ENCODE results near the gene FEZF1. TPM values are rescaled to one million over a fixed set of nuclear protein-coding genes. Genes with fewer than 3 reads are reported as not detected.

The FEZF1 gene
- total and polyA plus RNA-seq, 10 of the 15 experiments (the other 5 are each of a cell fraction or from before 2014, with no cell fraction given), result not detected

DNA sequence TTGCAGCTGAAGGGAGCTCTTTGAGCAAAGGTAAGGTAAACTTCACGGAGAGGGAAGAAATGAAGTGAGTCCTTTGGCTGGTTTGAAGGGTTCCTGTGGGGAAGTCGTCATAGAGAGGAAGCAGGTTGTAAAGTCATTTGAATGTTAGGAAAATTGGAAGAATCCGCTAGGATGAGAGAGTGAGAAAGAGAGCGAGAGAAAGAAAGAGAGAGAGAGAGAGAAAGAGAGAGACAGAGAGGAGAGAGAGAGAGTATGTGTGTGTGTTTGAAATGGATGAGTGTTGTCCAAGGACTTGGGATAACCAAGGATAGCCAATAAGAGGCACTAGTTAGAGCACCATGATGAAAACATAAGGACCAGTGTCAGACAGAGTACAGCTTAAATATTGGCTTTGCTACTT lies 43.1 kb downstream of the FEZF1 start (continued):
- TF ChIP-seq, protein P1, sequence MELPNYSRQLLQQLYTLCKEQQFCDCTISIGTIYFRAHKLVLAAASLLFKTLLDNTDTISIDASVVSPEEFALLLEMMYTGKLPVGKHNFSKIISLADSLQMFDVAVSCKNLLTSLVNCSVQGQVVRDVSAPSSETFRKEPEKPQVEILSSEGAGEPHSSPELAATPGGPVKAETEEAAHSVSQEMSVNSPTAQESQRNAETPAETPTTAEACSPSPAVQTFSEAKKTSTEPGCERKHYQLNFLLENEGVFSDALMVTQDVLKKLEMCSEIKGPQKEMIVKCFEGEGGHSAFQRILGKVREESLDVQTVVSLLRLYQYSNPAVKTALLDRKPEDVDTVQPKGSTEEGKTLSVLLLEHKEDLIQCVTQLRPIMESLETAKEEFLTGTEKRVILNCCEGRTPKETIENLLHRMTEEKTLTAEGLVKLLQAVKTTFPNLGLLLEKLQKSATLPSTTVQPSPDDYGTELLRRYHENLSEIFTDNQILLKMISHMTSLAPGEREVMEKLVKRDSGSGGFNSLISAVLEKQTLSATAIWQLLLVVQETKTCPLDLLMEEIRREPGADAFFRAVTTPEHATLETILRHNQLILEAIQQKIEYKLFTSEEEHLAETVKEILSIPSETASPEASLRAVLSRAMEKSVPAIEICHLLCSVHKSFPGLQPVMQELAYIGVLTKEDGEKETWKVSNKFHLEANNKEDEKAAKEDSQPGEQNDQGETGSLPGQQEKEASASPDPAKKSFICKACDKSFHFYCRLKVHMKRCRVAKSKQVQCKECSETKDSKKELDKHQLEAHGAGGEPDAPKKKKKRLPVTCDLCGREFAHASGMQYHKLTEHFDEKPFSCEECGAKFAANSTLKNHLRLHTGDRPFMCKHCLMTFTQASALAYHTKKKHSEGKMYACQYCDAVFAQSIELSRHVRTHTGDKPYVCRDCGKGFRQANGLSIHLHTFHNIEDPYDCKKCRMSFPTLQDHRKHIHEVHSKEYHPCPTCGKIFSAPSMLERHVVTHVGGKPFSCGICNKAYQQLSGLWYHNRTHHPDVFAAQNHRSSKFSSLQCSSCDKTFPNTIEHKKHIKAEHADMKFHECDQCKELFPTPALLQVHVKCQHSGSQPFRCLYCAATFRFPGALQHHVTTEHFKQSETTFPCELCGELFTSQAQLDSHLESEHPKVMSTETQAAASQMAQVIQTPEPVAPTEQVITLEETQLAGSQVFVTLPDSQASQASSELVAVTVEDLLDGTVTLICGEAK (IDR thresholded peaks at IDR 0.05; ENCODE audit: borderline replicate concordance), result no peak
- TF ChIP-seq RFX5 (IDR thresholded peaks at IDR 0.05; ENCODE audit: low read depth, low read length), result no peak
- TF ChIP-seq TBL1XR1 (IDR thresholded peaks at IDR 0.05; ENCODE audit: low read depth, low read length), result no peak
- no peak for TF ChIP-seq ZNF207 (IDR thresholded peaks at IDR 0.05; ENCODE audit: borderline replicate concordance)
- TF ChIP-seq, protein P2, sequence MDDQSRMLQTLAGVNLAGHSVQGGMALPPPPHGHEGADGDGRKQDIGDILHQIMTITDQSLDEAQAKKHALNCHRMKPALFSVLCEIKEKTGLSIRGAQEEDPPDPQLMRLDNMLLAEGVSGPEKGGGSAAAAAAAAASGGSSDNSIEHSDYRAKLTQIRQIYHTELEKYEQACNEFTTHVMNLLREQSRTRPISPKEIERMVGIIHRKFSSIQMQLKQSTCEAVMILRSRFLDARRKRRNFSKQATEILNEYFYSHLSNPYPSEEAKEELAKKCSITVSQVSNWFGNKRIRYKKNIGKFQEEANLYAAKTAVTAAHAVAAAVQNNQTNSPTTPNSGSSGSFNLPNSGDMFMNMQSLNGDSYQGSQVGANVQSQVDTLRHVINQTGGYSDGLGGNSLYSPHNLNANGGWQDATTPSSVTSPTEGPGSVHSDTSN (IDR thresholded peaks at IDR 0.05; ENCODE audit: insufficient replicate concordance, low read depth, low read length), result no peak
- TF ChIP-seq NR2C2 (IDR thresholded peaks at IDR 0.05; ENCODE audit: borderline replicate concordance, control insufficient read depth, insufficient read length, low read depth), result no peak
- no peak for TF ChIP-seq KAT2A (conservative IDR thresholded peaks at IDR 0.05; ENCODE audit: control insufficient read depth, low read depth, low read length)
- no peak for TF ChIP-seq HDAC6 (IDR thresholded peaks at IDR 0.05; ENCODE audit: unreplicated experiment)
- no peak for TF ChIP-seq SMAD1 (IDR thresholded peaks at IDR 0.05; ENCODE audit: low read depth, partially characterized antibody)
- no peak for TF ChIP-seq ZNF24 (IDR thresholded peaks at IDR 0.05)

Measured in GM12878 (cell line).